ENCODE measurements around the gene SOX8.

SOX8 gene

GRCh38 chr16:1027501-1027815, 45.9 kb downstream of the SOX8 start:
- no peak for FAIRE-seq

DNA sequence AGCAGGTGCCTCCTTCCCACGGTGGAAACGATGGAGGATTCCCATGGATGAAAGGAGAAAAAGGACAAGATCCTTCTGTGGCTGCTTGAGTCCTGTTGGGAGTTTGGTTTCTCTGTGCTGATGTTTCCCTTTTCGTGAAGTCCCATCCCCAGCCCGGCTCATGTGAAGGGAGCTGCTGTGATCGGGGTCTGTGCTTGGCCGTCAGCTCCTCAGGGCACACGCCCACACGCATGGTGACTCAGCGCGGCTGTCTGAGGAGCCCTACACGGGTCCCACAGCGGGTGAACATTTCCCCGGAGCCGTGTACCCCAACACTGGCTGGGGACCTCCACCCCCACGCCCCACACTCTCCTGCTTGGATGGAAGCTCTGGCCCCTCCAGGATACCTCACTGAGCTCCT, 46.5 kb downstream of the SOX8 start:
- no peak for FAIRE-seq

DNA sequence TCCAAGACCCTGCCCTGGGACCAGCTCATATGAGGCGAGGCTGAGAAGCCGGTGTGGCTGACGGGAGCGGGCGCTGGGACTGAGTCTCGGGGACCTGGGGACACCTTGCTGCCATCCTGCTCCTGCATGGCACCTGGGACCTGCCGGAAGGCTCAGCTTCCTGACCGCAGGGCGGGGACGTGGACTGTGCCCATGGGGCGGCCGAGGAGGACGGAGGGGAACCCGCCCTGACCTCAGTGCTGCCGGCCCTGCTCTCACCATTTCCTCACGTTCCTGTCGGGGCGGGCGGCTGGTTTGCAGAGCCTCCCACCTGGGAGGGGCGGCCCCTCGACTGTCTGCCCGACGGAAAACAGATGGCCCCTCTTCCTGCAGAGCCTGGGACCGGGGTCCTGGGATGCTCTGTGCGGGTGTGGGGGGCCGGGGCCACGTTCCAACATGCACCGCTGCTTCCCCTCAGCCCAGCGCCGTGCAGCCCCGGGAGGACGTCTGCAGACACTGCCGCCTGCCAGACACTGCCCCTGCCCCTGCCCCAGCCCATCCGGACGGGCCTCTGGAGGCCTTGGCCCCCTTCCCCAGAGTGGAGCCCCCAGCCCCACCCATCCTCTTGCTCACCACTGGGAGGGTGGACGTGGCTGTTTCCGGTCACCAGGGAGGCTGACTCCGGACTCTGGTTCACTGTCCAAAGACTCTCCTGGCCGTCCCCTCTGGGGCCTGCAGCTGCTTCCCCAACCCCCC, 47.1 kb downstream of the SOX8 start:
- FAIRE-seq, result no peak

GRCh38 chr16:1029259-1029545, 47.6 kb downstream of the SOX8 start:
- FAIRE-seq, result no peak

DNA sequence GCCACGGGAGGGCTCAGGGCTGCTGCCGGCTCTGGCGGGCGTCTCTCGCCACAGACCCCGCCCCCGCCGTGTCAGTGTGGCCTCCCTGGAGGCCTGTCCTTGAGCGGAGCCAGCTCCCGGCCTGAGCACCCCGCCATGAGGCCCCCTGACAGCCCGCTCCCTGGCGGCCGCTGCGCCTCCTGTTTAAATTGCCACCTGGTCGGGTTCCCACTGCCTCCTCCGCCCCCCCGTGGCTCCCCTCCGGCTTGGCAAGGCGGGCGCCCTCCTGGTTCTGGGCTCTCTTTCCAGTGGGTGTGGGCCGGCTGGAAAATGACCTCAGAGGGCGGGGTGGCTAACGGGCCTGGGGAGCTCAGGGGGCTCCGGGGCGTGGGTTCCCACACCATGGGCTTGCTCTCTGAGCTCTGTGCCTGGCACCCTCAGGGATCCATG, 48.9 kb downstream of the SOX8 start:
- no peak for FAIRE-seq

DNA sequence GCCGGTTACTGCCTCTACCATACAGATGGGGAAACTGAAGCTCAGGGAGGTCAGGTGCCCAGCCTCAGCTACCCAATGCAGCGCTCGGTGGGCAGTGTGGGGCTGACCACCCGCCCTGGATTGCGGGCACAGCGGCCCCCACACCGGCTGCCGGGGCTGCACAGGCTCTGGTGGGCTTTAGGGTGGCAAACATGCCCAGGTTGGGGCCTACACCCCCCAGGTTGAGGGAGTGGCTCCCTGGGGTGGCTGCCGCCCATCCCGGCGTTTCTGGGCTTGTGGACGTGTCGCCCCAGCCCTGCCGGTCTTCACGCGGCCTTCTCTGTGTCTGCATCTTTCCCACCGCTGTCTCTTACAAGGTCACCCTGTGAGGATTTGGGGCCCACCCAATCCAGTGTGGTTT, 50.1 kb downstream of the SOX8 start:
- FAIRE-seq, result no peak

GRCh38 chr16:1032607-1033006, 51.0 kb downstream of the SOX8 start:
- FAIRE-seq, result no peak

GRCh38 chr16:1033128-1033679, 51.6 kb downstream of the SOX8 start:
- no peak for FAIRE-seq

- FAIRE-seq, result no peak
Observed at GRCh38 chr16:1034230-1035065, 52.9 kb downstream of the SOX8 start.

- FAIRE-seq, result no peak
Observed at GRCh38 chr16:1035066-1035415, 53.5 kb downstream of the SOX8 start.

DNA sequence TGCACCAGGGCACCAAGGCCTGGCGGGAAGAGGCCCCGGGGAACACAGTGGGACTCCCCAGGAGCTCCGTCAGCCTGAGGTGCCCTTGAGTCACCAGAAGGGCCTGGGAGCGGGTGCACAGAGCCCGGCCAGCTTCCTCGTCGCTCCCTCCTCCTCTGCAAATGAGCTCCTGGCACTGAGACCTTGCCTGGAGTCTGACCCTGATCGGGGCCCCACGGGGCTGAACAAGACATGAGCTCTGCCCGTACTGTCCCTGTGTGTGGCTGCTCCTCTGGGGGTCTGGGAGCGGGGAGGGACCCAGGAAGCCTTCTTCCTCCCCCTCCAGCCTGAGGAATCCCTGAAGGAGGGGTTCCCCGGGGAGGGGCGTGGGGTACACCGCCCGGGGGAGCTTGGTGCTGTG, 54.6 kb downstream of the SOX8 start:
- no peak for FAIRE-seq
